GM19043 (cell line): ENCODE measurements around the gene AOPEP.

ENCODE experiments used
- ATAC-seq: cut with Tn5 transposase; IDR thresholded peaks from one replicate; pipeline ENCODE4 v1.9.1; 2021; ENCODE audit warnings: low read depth; ENCODE audit not compliant: unreplicated experiment

AOPEP gene

GRCh38 chr9:95083086-95083768, 356.7 kb downstream of the AOPEP start:
- ATAC-seq: no peak

- no peak for ATAC-seq
These were observed 357.9 kb downstream of the AOPEP start for GRCh38 chr9:95084254-95084934.

- ATAC-seq: no peak
These were observed 358.7 kb downstream of the AOPEP start for GRCh38 chr9:95085036-95085770.

GRCh38 chr9:95085861-95086563, 359.5 kb downstream of the AOPEP start:
- no peak for ATAC-seq

GRCh38 chr9:95086564-95086955, 360.1 kb downstream of the AOPEP start:
- no peak for ATAC-seq

- no peak for ATAC-seq
These were observed 361.3 kb downstream of the AOPEP start for GRCh38 chr9:95087659-95088242.

- no peak for ATAC-seq
These were observed 362.1 kb downstream of the AOPEP start for GRCh38 chr9:95088421-95089161.

- ATAC-seq: no peak
These were observed 362.9 kb downstream of the AOPEP start for GRCh38 chr9:95089257-95090022.

- ATAC-seq: no peak
These were observed 363.7 kb downstream of the AOPEP start for GRCh38 chr9:95090023-95090791.

- no peak for ATAC-seq
These were observed 364.5 kb downstream of the AOPEP start for GRCh38 chr9:95090871-95091577.

- no peak for ATAC-seq
These were observed 365.2 kb downstream of the AOPEP start for GRCh38 chr9:95091601-95092261.

- ATAC-seq: no peak
These were observed 366.0 kb downstream of the AOPEP start for GRCh38 chr9:95092262-95093072.

GRCh38 chr9:95093586-95093985, 367.1 kb downstream of the AOPEP start:
- no peak for ATAC-seq

GRCh38 chr9:95094002-95094401, 367.5 kb downstream of the AOPEP start:
- no peak for ATAC-seq

GRCh38 chr9:95095641-95096355, 369.3 kb downstream of the AOPEP start:
- ATAC-seq: no peak

- no peak for ATAC-seq
These were observed 369.9 kb downstream of the AOPEP start for GRCh38 chr9:95096381-95096780.
